ENCODE results near the gene ZC3H18.
A peak's percentile ranks its signal among the peaks of the same experiment; 100 is the strongest.

Gene ZC3H18

GRCh38 chr16:88558457-88559442 lies 11.5 kb upstream of the ZC3H18 start:
- DNase-seq (ENCODE audit: low read depth), result peak; percentile 86
- TF ChIP-seq, protein P1, sequence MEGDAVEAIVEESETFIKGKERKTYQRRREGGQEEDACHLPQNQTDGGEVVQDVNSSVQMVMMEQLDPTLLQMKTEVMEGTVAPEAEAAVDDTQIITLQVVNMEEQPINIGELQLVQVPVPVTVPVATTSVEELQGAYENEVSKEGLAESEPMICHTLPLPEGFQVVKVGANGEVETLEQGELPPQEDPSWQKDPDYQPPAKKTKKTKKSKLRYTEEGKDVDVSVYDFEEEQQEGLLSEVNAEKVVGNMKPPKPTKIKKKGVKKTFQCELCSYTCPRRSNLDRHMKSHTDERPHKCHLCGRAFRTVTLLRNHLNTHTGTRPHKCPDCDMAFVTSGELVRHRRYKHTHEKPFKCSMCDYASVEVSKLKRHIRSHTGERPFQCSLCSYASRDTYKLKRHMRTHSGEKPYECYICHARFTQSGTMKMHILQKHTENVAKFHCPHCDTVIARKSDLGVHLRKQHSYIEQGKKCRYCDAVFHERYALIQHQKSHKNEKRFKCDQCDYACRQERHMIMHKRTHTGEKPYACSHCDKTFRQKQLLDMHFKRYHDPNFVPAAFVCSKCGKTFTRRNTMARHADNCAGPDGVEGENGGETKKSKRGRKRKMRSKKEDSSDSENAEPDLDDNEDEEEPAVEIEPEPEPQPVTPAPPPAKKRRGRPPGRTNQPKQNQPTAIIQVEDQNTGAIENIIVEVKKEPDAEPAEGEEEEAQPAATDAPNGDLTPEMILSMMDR (IDR thresholded peaks at IDR 0.05; ENCODE audit: low read length, missing control alignments), result peak; percentile 61
- no peak overlapping the region for H3K4me3 ChIP-seq (replicated peaks; ENCODE audit: low read depth, low read length)

- TF ChIP-seq, protein P1 (IDR thresholded peaks at IDR 0.05; ENCODE audit: low read length, missing control alignments), result no peak
- peak; percentile 30 for DNase-seq (ENCODE audit: low read depth)
- no peak overlapping the region for H3K4me3 ChIP-seq (replicated peaks; ENCODE audit: low read depth, low read length)
Observed at GRCh38 chr16:88560714-88561484, 9.3 kb upstream of the ZC3H18 start.

DNA sequence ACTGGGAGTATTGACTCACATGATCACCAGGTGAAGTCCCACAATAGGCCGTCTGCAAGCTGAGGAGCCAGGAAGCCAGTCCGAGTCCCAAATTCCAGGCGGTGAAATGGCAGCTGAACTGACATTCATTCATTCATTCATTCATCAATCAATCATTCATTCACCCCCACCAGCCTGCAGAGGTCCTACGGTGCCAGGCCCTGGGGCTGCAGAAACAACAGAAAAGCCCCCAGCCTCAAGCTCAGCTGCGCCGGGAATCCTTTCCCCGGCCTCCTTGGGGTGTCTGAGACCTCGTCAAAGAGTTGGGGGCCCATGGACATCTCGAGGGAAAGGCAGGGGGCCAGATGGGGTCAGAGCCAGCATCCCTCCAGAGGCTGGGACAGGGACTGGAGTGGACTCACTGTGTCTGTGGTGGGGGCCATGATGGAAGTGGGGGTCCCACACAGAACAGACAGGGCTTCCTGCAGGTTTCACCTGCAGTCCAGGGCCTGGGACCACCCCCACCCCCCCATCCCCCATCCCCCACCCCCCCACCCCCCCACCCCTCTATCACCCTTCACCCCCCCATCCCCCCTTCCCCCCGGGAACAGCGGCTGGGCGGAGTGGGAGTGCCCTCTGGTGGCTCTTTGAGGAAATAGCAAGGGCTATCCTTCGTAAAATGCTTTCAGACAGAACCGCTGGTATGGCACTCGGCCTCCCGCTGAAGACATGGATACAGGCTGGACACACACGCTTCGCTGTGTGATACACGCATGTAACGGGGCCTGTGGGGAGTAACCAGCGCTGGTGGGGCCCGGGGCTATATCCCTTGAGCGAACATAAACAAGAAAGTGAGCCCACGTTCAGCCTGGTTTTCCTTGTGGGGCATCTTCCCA lies 8.5 kb upstream of the ZC3H18 start:
- DNase-seq (ENCODE audit: low read depth), result peak; percentile 55
- H3K4me3 ChIP-seq (replicated peaks; ENCODE audit: low read depth, low read length), result peak overlapping the region; percentile 34
- TF ChIP-seq, protein P1 (IDR thresholded peaks at IDR 0.05; ENCODE audit: low read length, missing control alignments), result peak; percentile 67

GRCh38 chr16:88566158-88566557 lies 4.0 kb upstream of the ZC3H18 start:
- no peak overlapping the region for H3K4me3 ChIP-seq (replicated peaks; ENCODE audit: low read depth, low read length)
- TF ChIP-seq, protein P1 (IDR thresholded peaks at IDR 0.05; ENCODE audit: low read length, missing control alignments), result no peak
- DNase-seq (ENCODE audit: low read depth), result peak; percentile 34

GRCh38 chr16:88568710-88569613 lies 1.2 kb upstream of the ZC3H18 start:
- TF ChIP-seq, protein P1 (IDR thresholded peaks at IDR 0.05; ENCODE audit: low read length, missing control alignments), result no peak
- DNase-seq (ENCODE audit: low read depth), result no peak
- peak overlapping the region; percentile 78 for H3K4me3 ChIP-seq (replicated peaks; ENCODE audit: low read depth, low read length)

Data from fibroblast of pulmonary artery (primary cell).